GM12878 (cell line): ENCODE data around the gene SMURF1. TPM values are rescaled to one million over a fixed set of nuclear protein-coding genes. Genes with fewer than 3 reads are reported as not detected.
"Not testable (repeated sequence)": the region's sequence is repeated elsewhere in the genome, so short reads cannot be mapped to it uniquely, and the experiment has no call there.

ENCODE experiments used
- ATAC-seq: fragments of 200-7000 bp; cut with Tn5 transposase; 3 replicates; pipeline ENCODE4 v1.9.1; 2020; ENCODE audit warnings: mild to moderate bottlenecking, moderate library complexity
- BruUV-seq: library from RNA; stranded (reverse); fragments of 400-500 nt; replicated peaks from 2 replicates; lab custom pipeline; 2021; lab: Mats Ljungman, UMichigan
- CTCF ChIA-PET: fragments of 300-600 bp; sonication (Branson Sonifier 250); formaldehyde crosslinking; extraction: SDS; loops from one replicate; lab custom pipeline; 2021; ENCODE audit warnings: inconsistent platforms; lab: Yijun Ruan, JAX
- POLR2A ChIA-PET: fragments of 350-600 bp; formaldehyde crosslinking; extraction: SDS; loops from one replicate; lab custom pipeline; 2021; ENCODE audit warnings: inconsistent platforms; lab: Charles Lee
- RAD21 ChIA-PET: fragments of 300-600 bp; sonication (Branson Sonifier 250); formaldehyde crosslinking; loops from one replicate; lab custom pipeline; 2023; ENCODE audit warnings: antibody characterized with exemption; ENCODE audit not compliant: unreplicated experiment; lab: Charles Lee
- SMC1A ChIA-PET: fragments of 300-600 bp; sonication (Branson Sonifier 250); formaldehyde crosslinking; loops from one replicate; lab custom pipeline; 2023; ENCODE audit not compliant: unreplicated experiment, uncharacterized antibody; lab: Charles Lee
- DNase-seq: peaks from one replicate; pipeline ENCODE4 v3.0.0-alpha.2; 2011; ENCODE audit warnings: low read depth, low spot score
- FAIRE-seq: peaks from 3 replicates; lab custom pipeline; 2011; peaks lifted over from hg19 to GRCh38; lab: Jason Lieb, UNC
- H2AFZ ChIP-seq: 2 replicates; pipeline ENCODE4 v1.6.0; 2011; ENCODE audit warnings: low read depth, low read length, control low read depth; ENCODE audit not compliant: control insufficient read depth
- H3K27ac ChIP-seq: 2 replicates; pipeline ENCODE4 v1.5.1; 2011; ENCODE audit warnings: control low read depth; ENCODE audit not compliant: control insufficient read depth, insufficient read depth
- H3K27me3 ChIP-seq, 2 experiments: replicated peaks in 1 of 2; 2 replicates each; pipeline versions ENCODE4 v1.6.0 to v1.6.1; 2011; ENCODE audit warnings: low read length in 1 of 2; ENCODE audit not compliant: control insufficient read depth in 2 of 2, insufficient read depth in 2 of 2
- H3K36me3 ChIP-seq, 2 experiments: 2 replicates each; pipeline ENCODE4 v1.5.1; 2011; ENCODE audit warnings: low read length in 1 of 2; ENCODE audit not compliant: control insufficient read depth in 2 of 2, insufficient read depth in 2 of 2
- H3K4me1 ChIP-seq: 2 replicates; pipeline ENCODE4 v1.6.1; 2011; ENCODE audit warnings: mild to moderate bottlenecking, low read length, moderate library complexity, mixed read lengths; ENCODE audit not compliant: control insufficient read depth, insufficient read depth
- H3K4me2 ChIP-seq: 2 replicates; pipeline ENCODE4 v1.6.0; 2011; ENCODE audit warnings: control low read depth; ENCODE audit not compliant: control insufficient read depth, insufficient read depth
- H3K4me3 ChIP-seq: fragments of 200-600 bp; sonication (generic); 2 replicates; pipeline ENCODE4 v1.5.1; 2016
- H3K79me2 ChIP-seq: 2 replicates; pipeline ENCODE4 v1.6.0; 2011; ENCODE audit warnings: low read length; ENCODE audit not compliant: control insufficient read depth, insufficient read depth
- H3K9ac ChIP-seq: 2 replicates; pipeline ENCODE4 v1.8.0; 2011; ENCODE audit warnings: low read length, control low read depth, mixed read lengths; ENCODE audit not compliant: control insufficient read depth, insufficient read depth
- H3K9me3 ChIP-seq: replicated peaks from 3 replicates; pipeline ENCODE4 v1.5.1; 2011; ENCODE audit warnings: mild to moderate bottlenecking, low read length; ENCODE audit not compliant: control insufficient read depth, insufficient read depth
- H4K20me1 ChIP-seq: 2 replicates; pipeline ENCODE4 v1.6.0; 2011; ENCODE audit not compliant: control insufficient read depth, insufficient read depth
- CBX3 ChIP-seq: fragments of 200-600 bp; sonication (generic); IDR thresholded peaks from 2 replicates; pipeline ENCODE4 v1.6.1; 2016; ENCODE audit warnings: low read depth, borderline replicate concordance
- CHD2 ChIP-seq: IDR thresholded peaks from 2 replicates; pipeline ENCODE4 v1.6.1; 2011; ENCODE audit warnings: low read depth, low read length, improper control_type of control experiment, borderline replicate concordance
- CTCF ChIP-seq, 3 experiments: IDR thresholded peaks in 2 of 3; conservative IDR thresholded peaks in 1 of 3; 2 replicates each; pipeline ENCODE4 v1.5.1; 2011; ENCODE audit warnings: low read depth in 3 of 3, low read length in 3 of 3, mild to moderate bottlenecking in 3 of 3, control low read depth in 2 of 3, moderate library complexity in 2 of 3, inconsistent platforms in 1 of 3, mixed read lengths in 1 of 3; ENCODE audit not compliant: control insufficient read depth in 2 of 3, insufficient read depth in 1 of 3; ENCODE audit errors: extremely low read depth in 1 of 3
- IRF3 ChIP-seq: fragments of 450-650 bp; IDR thresholded peaks from 2 replicates; pipeline ENCODE4 v1.6.1; 2014; ENCODE audit warnings: mild to moderate bottlenecking
- KAT2A ChIP-seq: conservative IDR thresholded peaks from 2 replicates; pipeline ENCODE4 v1.6.1; 2011; ENCODE audit warnings: low read depth, low read length; ENCODE audit not compliant: control insufficient read depth
- LARP7 ChIP-seq: fragments of 450-650 bp; IDR thresholded peaks from 2 replicates; pipeline ENCODE4 v1.6.1; 2017; ENCODE audit warnings: mild to moderate bottlenecking
- MEF2B ChIP-seq: fragments of 450-650 bp; IDR thresholded peaks from 2 replicates; pipeline ENCODE4 v1.6.1; 2018; ENCODE audit warnings: mild to moderate bottlenecking, moderate library complexity; ENCODE audit not compliant: partially characterized antibody, poor library complexity, severe bottlenecking
- MTA3 ChIP-seq: IDR thresholded peaks from 2 replicates; pipeline ENCODE4 v1.6.1; 2012; ENCODE audit warnings: low read length, inconsistent platforms, borderline replicate concordance
- MYB ChIP-seq: fragments of 150-350 bp; IDR thresholded peaks from 2 replicates; pipeline ENCODE4 v1.6.1; 2014; ENCODE audit warnings: mild to moderate bottlenecking, low read depth, low read length, borderline replicate concordance
- POLR2A ChIP-seq: IDR thresholded peaks from 2 replicates; pipeline ENCODE4 v1.6.1; 2011; ENCODE audit warnings: low read depth, mild to moderate bottlenecking, low read length
- RBBP5 ChIP-seq: fragments of 200-600 bp; sonication (generic); conservative IDR thresholded peaks from 2 replicates; pipeline ENCODE4 v1.6.1; 2016
- RELB ChIP-seq: fragments of 450-650 bp; IDR thresholded peaks from 2 replicates; pipeline ENCODE4 v1.6.1; 2017; ENCODE audit warnings: low read depth, mild to moderate bottlenecking, moderate library complexity
- WGBS: methylation state at CpG from one replicate; pipeline ENCODE4 v1.1.6; 2016; ENCODE audit warnings: low lambda C conversion rate; ENCODE audit not compliant: insufficient replicate concordance, insufficient coverage; ENCODE audit errors: missing lambda C conversion rate; 5-methylcytosine and 5-hydroxymethylcytosine counted together
- in situ Hi-C: fragments of 300-500 bp; cut with MboI; formaldehyde crosslinking; loops from 9 replicates; pipeline ENCODE4 v1.14.3; 2018; ENCODE audit warnings: mixed read lengths
- intact Hi-C: fragments of 100-400 bp; cut with micrococcal nuclease; formaldehyde crosslinking; loops from one replicate; pipeline ENCODE4 v1.14.2; 2022; ENCODE audit not compliant: unreplicated experiment
- polyA plus RNA-seq, 11 experiments: library from polyadenylated mRNA; depleted of rRNA in 4 of 11; unstranded in 6 of 11; stranded (reverse) in 5 of 11; fragments of >200 nt; fragmentation: Nextera tagmentation in 4 of 11; fragmentation: Illumina TruSeq in 1 of 11; extraction: Ambion mirVana in 4 of 11; extraction: Trizol in 1 of 11; gene quantifications; 1 replicate in 1 of 11; 2 replicates in 10 of 11; pipeline versions ENCODE4 v1.2.1 to v1.2.3, GENCODE V29; 2011 to 2016; ENCODE audit warnings: inconsistent platforms in 2 of 11, missing spikeins in 2 of 11, low read depth in 1 of 11
- total RNA-seq, 4 experiments: library from RNA; depleted of rRNA in 3 of 4; stranded (reverse); fragments of >200 nt in 3 of 4; fragmentation: Illumina TruSeq in 1 of 4; extraction: Trizol in 1 of 4; gene quantifications; 2 replicates each; pipeline versions ENCODE4 v1.2.1 to v1.2.3, GENCODE V29; 2013 to 2021

SMURF1 gene
- total and polyA plus RNA-seq, 10 of the 15 experiments (the other 5 are each of a cell fraction or from before 2014, with no cell fraction given) = 0.76 to 14.0 (median 7.9) TPM

- DNase-seq, ATAC-seq, H3K4me2 ChIP-seq, POLR2A ChIA-PET, H3K9ac ChIP-seq, H2AFZ ChIP-seq, H4K20me1 ChIP-seq, BruUV-seq, H3K27me3 ChIP-seq, H3K36me3 ChIP-seq, in situ Hi-C loops, RAD21 ChIA-PET, FAIRE-seq, H3K27ac ChIP-seq, H3K4me1 ChIP-seq, H3K4me3 ChIP-seq, intact Hi-C loops: not testable (repeated sequence)
- WGBS = 89% methylated on average over 12 of the region's 13 CpGs
- CTCF ChIA-PET = interaction anchor here (1.5 kb wide), 1 partner anchor 18 kb away, joined by 5 read pairs; no protein-coding TSS in a partner anchor
- SMC1A ChIA-PET = interaction anchor here (0.6 to 1.5 kb wide), 3 partner anchors 11 to 225 kb away, joined by 3 to 4 read pairs (median 3); no protein-coding TSS in a partner anchor
- Histone ChIP-seq H3K9me3 (peaks cover 12% of the 10 kb centered on the region; the same call in 2 of the 3 replicates), H3K79me2 (peaks cover 10% of the 10 kb centered on the region)
Measured at GRCh38 chr7:99101516-99101915, 42.4 kb downstream of the SMURF1 start.

- H4K20me1 ChIP-seq = no peaks in the 10 kb centered on the region
- in situ Hi-C loops = no loop called here
- ChIA-PET CTCF (interaction anchor here (1.2 kb wide), 1 partner anchor 10 kb away, joined by 3 read pairs; no protein-coding TSS in a partner anchor), POLR2A (interaction anchor here (0.6 kb wide), 1 partner anchor 19 kb away, joined by 5 read pairs; no protein-coding TSS in a partner anchor), RAD21 (interaction anchor here (0.6 kb wide), 1 partner anchor 106 kb away, joined by 3 read pairs; no protein-coding TSS in a partner anchor), SMC1A (no interaction called here)
- DNase-seq (no peak), FAIRE-seq (no peak), ATAC-seq (no peak)
- no peak overlapping the region for H3K9ac ChIP-seq
- H3K36me3 ChIP-seq = no peaks in the 10 kb centered on the region
- H2AFZ ChIP-seq = no peak overlapping the region
- no TSS peak for BruUV-seq
- H3K79me2 ChIP-seq = peaks cover 12% of the 10 kb centered on the region
- no peak overlapping the region for H3K4me2 ChIP-seq
- intact Hi-C loops = no loop called here
- H3K4me3 ChIP-seq = no peak overlapping the region
- 84% methylated on average over 6 of the region's 6 CpGs for WGBS
- peaks cover 4% of the 10 kb centered on the region for H3K4me1 ChIP-seq
- peaks cover 12% of the 10 kb centered on the region; the same call in 2 of the 3 replicates for H3K9me3 ChIP-seq
- no peak overlapping the region for H3K27ac ChIP-seq
- H3K27me3 ChIP-seq = no peaks in the 10 kb centered on the region
- TF ChIP-seq MEF2B (no peak), RBBP5 (no peak), MTA3 (no peak), LARP7 (no peak), KAT2A (no peak), CHD2 (no peak), RELB (no peak), CTCF (IDR thresholded peaks at IDR 0.05 in 2 of 3, conservative IDR thresholded peaks at IDR 0.05 in 1 of 3; ENCODE audit: control insufficient read depth in 2 of 3, extremely low read depth in 1 of 3, insufficient read depth in 1 of 3, low read depth in 3 of 3, low read length in 3 of 3) (no peak), MYB (no peak), POLR2A (no peak), CBX3 (no peak), IRF3 (no peak)
Measured at GRCh38 chr7:99099499-99100077, 44.3 kb downstream of the SMURF1 start.
